GM20431 (cell line): Measurements from ENCODE around the gene ADPRS.

Experiments
- in situ Hi-C: fragments of 300-500 bp; cut with MseI, MboI; formaldehyde crosslinking; loops from one replicate; pipeline ENCODE4 v1.15.0; 2020; ENCODE audit warnings: low sequenced_read_pairs; ENCODE audit not compliant: unreplicated experiment

Gene ADPRS

GRCh38 chr1:36088577-36089392, at the start of gene ADPRS:
ADPRS (plus strand) TSS chr1:36088892; CDS start chr1:36088905, 13 bp downstream.
- in situ Hi-C loops: no loop called here

GRCh38 chr1:36040238-36040637, 48.5 kb upstream of the ADPRS start:
- in situ Hi-C loops: no loop called here

- in situ Hi-C loops: no loop called here
These were observed 36.9 kb upstream of the ADPRS start for GRCh38 chr1:36051821-36052220.

DNA sequence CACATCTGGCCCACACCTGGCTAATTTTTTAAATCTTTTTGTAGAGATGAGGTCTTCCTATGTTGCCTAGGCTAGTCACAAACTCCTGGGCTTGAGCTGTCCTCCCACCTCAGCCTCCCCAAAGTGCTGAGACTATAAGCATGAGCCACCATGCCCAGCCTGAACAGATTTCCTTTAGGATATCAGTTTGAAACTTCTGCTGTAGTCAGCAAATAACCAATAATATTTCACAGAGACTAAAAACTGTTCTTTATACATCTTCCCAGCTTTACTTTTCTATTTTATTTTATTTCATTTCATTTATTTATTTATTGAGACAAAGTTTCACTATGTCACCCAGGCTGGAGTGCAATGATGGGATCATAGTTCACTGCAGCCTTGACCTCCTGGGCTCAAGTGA, 34.7 kb upstream of the ADPRS start:
- in situ Hi-C loops: no loop called here

GRCh38 chr1:36055706-36056105, 33.0 kb upstream of the ADPRS start:
- in situ Hi-C loops: no loop called here

DNA sequence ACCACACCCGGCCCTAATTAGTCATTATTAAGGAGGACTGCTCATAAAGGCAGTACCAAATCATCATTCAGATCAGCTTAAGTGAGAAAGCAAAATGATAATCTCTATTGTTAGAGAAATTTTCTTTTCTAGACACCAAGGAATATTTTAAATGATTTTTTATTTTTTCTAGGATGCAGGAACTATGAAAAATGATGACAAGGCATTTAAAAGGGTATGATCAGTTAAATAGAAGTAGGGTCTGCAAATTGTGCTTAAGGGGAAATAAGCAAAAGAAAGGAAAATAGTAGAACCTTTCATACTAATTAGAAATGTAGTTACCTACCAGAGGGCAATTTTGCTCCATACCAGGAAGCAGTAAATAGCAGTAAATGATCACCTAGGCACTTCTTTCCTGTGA, 26.4 kb upstream of the ADPRS start:
- in situ Hi-C loops: no loop called here

- in situ Hi-C loops: no loop called here
These were observed 20.8 kb upstream of the ADPRS start for GRCh38 chr1:36067871-36068270.

GRCh38 chr1:36068866-36069265, 19.8 kb upstream of the ADPRS start:
- in situ Hi-C loops: no loop called here

DNA sequence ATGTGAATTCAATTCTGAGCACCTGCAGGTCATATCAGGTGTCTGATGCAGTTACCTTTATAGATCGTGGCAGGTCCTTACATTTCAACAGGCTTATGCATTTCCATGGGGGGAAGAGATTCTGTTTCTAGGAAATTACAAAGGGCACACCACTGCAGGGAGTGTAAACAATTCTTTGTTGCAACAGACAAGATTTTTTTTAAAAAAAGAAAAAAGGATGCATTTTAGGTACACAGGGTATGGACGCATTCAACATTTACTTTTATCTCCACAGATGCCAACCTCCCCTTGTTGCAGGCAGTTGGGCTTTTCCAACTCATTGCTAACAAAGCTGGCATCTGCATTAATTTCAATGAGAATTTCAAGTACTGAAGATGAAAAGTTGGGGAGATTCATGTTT, 18.3 kb upstream of the ADPRS start:
- in situ Hi-C loops: no loop called here

DNA sequence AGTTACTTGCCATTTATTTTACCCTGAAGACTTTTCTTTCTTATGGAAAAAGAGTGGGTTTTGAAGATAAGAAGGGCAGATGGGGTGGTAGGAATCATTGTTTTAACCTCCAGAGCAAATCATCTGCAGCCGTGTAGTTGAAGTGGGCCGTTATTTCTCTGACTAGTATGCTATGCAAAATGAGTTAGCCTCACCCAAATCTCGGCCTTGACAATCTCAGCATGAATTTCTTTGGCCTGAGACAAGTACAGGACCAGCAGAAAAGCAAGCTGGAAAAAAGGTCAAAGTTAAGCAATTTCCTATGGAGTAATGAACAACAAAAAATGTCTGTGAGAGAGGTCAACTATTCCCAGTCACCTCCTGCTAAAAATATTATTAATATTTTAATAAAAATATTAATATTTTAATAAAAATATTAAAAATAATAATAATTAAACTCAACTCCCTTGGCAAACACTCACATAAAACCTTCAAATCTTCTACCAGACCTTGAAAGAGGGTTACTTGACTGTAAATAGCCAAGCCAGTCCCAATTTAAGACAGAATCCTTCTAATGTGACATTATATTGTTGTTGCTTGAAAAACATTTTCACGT, 11.6 kb upstream of the ADPRS start:
- in situ Hi-C loops: no loop called here

GRCh38 chr1:36080236-36080635, 8.5 kb upstream of the ADPRS start:
- in situ Hi-C loops: no loop called here

GRCh38 chr1:36080801-36081200, 7.9 kb upstream of the ADPRS start:
- in situ Hi-C loops: no loop called here

GRCh38 chr1:36081926-36082485, 6.7 kb upstream of the ADPRS start:
- in situ Hi-C loops: no loop called here

- in situ Hi-C loops: no loop called here
These were observed 5.5 kb upstream of the ADPRS start for GRCh38 chr1:36083219-36083618.

- in situ Hi-C loops: no loop called here
These were observed 4.8 kb upstream of the ADPRS start, which contains the start of gene TEKT2 for GRCh38 chr1:36083635-36084496. TEKT2 (plus strand) TSS chr1:36084094; CDS start chr1:36084922, 828 bp downstream.

DNA sequence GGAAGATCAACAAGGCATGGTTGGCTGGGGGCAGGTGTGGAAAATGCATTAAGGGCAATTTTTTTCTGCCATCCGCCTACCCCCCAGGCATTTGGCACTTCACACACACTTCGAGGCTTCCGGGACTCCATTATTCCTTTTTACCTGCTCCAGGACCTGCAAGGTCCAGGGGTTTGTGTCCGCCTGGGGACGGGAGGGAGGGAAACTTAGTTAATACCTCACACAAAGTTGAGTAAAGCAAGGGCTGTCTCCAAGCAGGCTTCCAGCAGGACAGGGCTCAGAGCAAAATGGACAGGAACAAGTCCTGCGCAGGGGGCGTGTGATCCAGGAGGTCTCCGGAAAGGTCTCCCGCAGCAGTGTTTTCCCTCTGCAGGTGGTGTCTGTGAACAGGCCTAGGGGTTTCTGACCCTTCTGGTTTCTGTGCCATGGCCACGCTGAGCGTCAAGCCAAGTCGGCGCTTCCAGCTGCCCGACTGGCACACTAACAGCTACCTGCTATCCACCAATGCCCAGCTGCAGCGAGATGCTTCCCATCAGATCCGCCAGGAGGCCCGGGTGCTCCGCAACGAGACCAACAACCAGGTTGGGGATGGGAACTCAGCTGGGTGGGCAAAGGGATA, 4.1 kb upstream of the ADPRS start:
- in situ Hi-C loops: no loop called here

DNA sequence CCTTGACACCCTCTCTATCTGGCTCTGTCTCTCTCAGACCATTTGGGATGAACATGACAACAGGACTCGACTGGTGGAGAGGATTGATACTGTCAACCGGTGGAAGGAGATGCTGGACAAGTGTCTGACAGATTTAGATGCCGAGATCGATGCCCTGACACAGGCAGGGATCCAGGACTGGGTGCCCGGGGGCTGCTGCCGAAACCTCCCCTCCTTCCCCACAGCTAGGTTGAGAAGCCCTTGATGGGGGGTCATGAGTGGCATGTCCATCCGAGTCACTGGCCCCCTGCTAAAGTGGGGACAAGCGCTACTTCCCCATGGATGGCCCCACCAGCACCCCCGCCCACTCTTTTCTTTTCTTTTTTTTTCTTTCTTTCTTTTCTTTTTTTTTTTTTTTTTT, 3.6 kb upstream of the ADPRS start:
- in situ Hi-C loops: no loop called here

- in situ Hi-C loops: no loop called here
These were observed 2.8 kb upstream of the ADPRS start for GRCh38 chr1:36085686-36086526.

DNA sequence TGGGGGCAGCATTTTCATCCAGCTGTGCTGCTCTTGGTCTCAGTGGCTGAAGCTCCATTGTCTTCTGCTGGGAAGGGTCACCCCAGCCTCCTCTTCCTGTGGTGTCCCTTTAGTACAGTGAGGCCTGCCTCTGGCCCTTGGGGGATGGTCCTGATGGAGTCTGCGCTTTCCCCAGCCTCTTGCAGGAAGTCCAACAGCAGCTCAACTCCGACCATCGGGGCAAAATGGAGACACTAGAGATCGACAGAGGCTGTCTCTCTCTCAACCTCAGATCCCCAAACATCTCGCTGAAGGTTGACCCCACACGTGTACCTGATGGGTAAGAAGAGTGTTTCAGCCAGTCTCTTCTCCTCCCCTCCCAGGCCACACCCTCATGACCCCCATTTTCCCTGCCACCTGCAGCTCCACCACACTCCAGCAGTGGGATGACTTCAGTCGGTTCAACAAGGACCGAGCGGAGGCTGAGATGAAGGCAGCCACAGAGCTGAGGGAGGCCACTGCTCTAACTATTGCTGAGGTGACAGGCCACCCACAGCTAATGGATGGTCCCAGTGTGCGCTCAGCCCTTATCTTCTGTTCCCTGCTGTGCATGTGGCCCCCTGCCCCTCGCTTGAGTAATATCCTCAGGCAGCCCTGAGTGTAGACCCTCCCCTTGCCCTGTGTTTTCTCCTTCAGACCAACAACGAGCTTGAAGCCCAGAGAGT, 2.0 kb upstream of the ADPRS start:
- in situ Hi-C loops: no loop called here
